ENCODE results near the gene KRT23.

GRCh38 chr17:40936976-40937375 lies 470 bp downstream of the KRT23 start:
- TF ChIP-seq CTCF (conservative IDR thresholded peaks at IDR 0.05; ENCODE audit: low read length) (no peak), EZH2phosphoT487 (IDR thresholded peaks at IDR 0.05; ENCODE audit: borderline replicate concordance) (no peak)
